Breast epithelium (tissue), 3 donors: Measurements from ENCODE around the gene TNMD.

Experiments used
- CTCF ChIP-seq, 3 donors: fragments of 450-650 bp; IDR thresholded peaks; one replicate each; pipeline ENCODE4 v1.5.1; 2016 to 2017; ENCODE audit warnings: antibody characterized with exemption in 3 of 3, mild to moderate bottlenecking in 3 of 3, moderate library complexity in 3 of 3
- POLR2A ChIP-seq: fragments of 450-650 bp; IDR thresholded peaks from one replicate; pipeline ENCODE4 v1.6.1; 2016; ENCODE audit warnings: antibody characterized with exemption, mild to moderate bottlenecking, moderate library complexity

GRCh38 chrX:100623001-100623400, 38.3 kb downstream of the TNMD start:
- TF ChIP-seq POLR2A (no peak), CTCF (IDR thresholded peaks at IDR 0.05) (no peak)
